Heart left ventricle (tissue), 13 donors: ENCODE measurements around the gene CADM2.

Experiments used
- POLR2A ChIP-seq, 2 donors: fragments of 450-650 bp; IDR thresholded peaks; one replicate each; pipeline ENCODE4 v1.6.1; 2017; ENCODE audit warnings: antibody characterized with exemption in 2 of 2, mild to moderate bottlenecking in 2 of 2, moderate library complexity in 2 of 2
- TF ChIP-seq, protein P1 (sequence below), 12 donors: fragments of 200-600 bp; sonication (generic) in 4 of 12; IDR thresholded peaks; one replicate each; pipeline versions ENCODE4 v1.5.0 to v1.8.0; 2018 to 2022; ENCODE audit warnings: antibody characterized with exemption in 12 of 12, mild to moderate bottlenecking in 5 of 12
- donor health status: ischemic (EF 13 %, LVEDD 7.1; RV severe dilation, severe dysfunction).
- donor health status: DM: no; HTN: yes; CAD: no.
- donor health status: DM: no; HTN: no; CAD: no.
- donor health status: ischemic (EF 25% LVEDD 6.9; RV normal size, moderate dysfunction).
- donor health status: ischemic (EF 25% LVEDD 5.7; RV mildly dilated, moderate dysfunction).
- donor health status: ischemic (EF 35%, LVEDD 5.7; RV mildly dilated, moderate dysfunction).
- donor health status: nonischemic (EF 11% LVEDD 7.7; RV severe dilation, severe dysfunction).
- donor health status: DM: yes; HTN: yes; CAD: no.
- donor health status: PGD.
- donor health status: ischemic (EF 29% LVEDD 5.4; RV normal size, mild dysfunction).
- donor health status: nonischemic (EF 23%, LVEDD 6.1; RV moderate dilation, normal function).

DNA sequence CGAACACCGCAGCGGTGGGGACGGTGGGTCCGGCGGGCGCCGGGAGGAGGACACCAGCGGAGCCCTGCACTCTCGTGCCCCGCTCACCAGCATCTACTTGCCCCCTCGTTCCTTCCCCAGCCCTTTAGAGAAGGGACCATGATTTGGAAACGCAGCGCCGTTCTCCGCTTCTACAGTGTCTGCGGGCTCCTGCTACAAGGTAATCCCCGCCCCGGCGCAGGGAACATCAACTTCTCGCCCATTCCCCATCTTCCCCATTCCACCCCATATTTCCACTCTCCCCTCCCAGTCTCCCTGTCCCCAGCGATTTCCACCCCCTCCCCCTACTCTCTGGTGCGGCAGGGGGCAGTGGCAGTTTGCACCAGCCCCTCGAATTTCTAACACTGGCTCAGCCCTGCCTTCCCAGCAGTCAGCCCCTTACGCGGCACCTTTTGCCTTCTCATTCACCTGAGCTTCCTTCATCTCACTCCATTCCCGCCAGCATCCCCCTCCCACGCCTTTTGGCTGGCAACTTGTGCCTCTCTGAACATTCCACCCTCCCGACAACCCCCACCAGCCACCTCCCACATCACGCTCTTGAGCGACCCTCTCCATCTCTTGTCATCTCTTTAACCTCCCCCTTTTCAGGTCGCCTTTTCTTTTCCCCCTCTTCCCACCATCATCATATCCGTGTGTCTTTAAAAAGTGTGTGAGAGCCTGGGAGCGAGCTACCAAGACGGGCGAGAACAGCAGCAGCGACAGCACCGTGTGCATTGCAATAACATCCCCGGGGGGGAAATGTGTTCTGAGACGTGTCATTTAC lies 882 bp downstream of the CADM2 start:
- TF ChIP-seq, protein P1, sequence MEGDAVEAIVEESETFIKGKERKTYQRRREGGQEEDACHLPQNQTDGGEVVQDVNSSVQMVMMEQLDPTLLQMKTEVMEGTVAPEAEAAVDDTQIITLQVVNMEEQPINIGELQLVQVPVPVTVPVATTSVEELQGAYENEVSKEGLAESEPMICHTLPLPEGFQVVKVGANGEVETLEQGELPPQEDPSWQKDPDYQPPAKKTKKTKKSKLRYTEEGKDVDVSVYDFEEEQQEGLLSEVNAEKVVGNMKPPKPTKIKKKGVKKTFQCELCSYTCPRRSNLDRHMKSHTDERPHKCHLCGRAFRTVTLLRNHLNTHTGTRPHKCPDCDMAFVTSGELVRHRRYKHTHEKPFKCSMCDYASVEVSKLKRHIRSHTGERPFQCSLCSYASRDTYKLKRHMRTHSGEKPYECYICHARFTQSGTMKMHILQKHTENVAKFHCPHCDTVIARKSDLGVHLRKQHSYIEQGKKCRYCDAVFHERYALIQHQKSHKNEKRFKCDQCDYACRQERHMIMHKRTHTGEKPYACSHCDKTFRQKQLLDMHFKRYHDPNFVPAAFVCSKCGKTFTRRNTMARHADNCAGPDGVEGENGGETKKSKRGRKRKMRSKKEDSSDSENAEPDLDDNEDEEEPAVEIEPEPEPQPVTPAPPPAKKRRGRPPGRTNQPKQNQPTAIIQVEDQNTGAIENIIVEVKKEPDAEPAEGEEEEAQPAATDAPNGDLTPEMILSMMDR (IDR thresholded peaks at IDR 0.05): no peak
- no peak for TF ChIP-seq POLR2A (IDR thresholded peaks at IDR 0.05)
